ENCODE results near the gene POTEH.
"Not testable (repeated sequence)": the region's sequence is repeated elsewhere in the genome, so short reads cannot be mapped to it uniquely, and the experiment has no call there.

POTEH gene

GRCh38 chr22:15689749-15690125, at the start of gene POTEH:
POTEH (plus strand) TSS chr22:15690026; CDS start chr22:15690078, 52 bp downstream.
- not testable (repeated sequence) for DNase-seq (ENCODE audit: low read depth in 2 of 2)

GRCh38 chr22:15642288-15642861, 47.5 kb upstream of the POTEH start:
- not testable (repeated sequence) for DNase-seq (ENCODE audit: low read depth in 2 of 2)

GRCh38 chr22:15651954-15652353, 37.9 kb upstream of the POTEH start:
- DNase-seq (ENCODE audit: low read depth in 2 of 2), result not testable (repeated sequence)

DNA sequence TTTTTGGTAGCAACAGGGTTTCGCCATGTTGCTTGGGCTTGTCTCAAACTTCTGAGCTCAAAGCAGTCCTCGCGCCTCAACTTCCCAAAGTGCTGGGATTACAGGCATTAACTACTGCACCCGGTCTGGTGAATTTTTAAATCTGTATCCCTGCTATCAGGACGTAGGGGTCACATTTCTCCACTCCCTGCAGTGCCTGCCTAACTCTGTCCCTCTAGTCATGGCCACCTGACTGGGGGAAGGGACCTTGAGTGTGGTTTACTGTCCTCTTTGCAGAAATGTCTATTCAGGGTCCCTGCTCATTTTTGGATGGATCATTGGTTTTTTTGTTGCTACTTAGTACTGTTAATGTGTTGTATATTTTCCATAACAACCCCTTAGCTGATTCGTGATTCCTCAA, 37.1 kb upstream of the POTEH start:
- not testable (repeated sequence) for DNase-seq (ENCODE audit: low read depth in 2 of 2)

DNA sequence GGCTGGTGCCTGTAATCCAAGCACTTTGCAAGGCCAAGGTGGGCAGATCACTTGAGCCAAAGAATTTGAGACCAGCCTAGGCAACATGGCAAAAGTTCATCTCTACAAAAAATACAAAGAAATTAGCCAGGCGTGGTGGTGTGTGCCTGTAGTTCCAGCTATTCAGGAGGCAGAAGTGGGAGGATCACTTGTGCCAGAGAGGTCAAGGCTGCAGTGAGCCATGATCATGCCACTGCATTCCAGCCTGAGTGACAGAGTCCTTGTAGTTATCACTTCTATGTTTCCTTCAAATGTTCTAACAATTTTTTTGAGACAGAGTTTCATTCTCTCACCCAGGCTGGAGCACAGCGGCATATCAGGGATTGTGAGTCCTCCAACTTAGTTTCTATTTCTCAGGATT, 36.6 kb upstream of the POTEH start:
- not testable (repeated sequence) for DNase-seq (ENCODE audit: low read depth in 2 of 2)

DNA sequence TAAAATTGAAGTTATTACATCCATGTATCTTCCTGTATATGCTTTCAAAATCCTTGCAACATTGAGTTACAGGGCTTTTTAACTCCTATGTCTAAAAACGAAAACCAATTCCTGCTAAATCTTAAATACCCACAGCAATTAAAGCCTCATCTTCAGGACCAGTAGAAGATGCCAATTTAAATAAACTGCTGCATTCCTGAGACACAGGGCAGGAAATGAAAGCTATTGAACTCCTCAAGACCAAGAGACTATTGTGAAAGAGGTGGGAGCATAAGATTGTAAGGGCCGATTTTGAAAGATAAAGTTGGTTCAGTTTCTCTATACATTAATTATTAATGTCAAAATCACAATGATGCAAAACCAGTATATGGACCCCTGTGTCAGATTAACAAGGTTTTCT, 28.7 kb upstream of the POTEH start:
- DNase-seq (ENCODE audit: low read depth in 2 of 2), result not testable (repeated sequence)

- not testable (repeated sequence) for DNase-seq (ENCODE audit: low read depth in 2 of 2)
Observed at GRCh38 chr22:15664682-15665081, 25.1 kb upstream of the POTEH start.

DNA sequence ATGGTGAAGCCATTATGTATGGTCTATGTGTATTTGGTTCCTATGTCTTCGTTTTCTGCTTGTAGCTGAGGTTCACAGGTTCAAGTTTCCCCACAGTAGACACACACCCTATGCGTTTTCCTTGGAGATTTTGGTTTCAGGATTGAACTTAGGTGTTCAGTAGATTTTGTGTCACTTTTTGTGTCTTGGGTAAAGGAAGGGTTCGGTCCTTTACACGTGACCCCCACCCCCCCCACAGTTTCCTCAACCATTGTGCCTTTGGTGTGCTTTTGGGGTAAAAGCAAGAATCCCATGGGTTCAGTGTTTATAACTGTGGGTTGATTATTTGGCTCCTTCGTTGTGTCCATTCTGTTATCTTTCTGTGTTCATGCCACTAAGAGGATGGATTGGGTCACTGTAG, 24.3 kb upstream of the POTEH start:
- DNase-seq (ENCODE audit: low read depth in 2 of 2), result not testable (repeated sequence)

DNA sequence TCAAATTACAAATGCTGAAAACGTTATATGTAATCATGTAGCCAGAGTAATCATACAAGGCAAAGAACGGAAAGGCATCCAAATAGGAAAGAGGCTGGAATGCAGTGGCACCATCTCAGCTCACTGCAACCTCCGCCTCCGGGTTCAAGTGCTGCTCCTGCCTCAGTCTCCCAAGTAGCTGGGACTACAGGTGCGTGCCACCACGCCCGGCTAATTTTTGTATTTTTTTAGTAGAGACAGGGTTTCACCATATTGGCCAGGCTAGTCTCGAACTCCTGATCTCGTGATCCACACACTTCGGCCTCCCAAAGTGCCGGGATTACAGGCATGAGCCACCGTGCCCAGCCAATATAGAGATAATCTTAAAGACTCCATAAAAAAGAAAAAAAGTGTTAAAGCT, 20.4 kb upstream of the POTEH start:
- DNase-seq (ENCODE audit: low read depth in 2 of 2), result not testable (repeated sequence)

DNA sequence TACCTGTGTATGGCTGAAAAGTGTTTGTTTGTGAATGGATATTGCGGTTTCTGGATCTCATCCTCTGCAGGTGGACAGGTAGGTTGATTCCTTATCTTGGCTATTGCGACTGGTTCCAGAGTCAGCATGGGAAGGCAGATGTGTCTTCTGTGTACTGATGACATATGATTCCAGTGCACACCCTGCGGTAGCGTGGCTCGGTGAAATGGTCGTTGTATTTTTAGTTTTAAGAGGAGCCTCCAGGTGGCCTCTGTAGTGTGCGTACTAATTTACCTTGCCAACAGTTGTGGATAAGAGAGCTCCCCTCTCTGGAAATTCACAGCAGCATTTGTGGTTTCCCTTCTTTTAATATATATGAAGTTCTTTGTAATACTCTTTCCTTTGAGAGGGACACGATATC, 10.1 kb upstream of the POTEH start:
- DNase-seq (ENCODE audit: low read depth in 2 of 2), result not testable (repeated sequence)

DNA sequence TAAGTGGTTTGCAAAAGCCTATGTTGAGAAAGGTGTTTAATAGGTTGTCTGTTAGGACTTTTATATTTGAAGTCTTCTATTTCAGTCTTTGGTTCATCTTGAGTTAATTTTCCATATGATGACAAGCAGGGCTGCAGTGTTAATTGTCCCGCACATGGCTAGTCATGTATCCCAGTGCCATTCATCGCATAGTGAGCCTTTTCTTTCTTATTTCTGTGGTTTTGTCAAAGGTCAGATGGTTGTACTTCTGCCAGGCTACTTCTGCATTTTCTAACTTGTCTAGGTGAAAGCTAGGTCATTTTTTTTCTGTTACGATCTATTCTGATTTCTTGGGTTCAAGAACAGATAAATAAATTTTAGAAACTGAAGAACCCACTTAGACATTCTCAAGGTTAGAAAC, 5.7 kb upstream of the POTEH start:
- DNase-seq (ENCODE audit: low read depth in 2 of 2), result not testable (repeated sequence)

DNA sequence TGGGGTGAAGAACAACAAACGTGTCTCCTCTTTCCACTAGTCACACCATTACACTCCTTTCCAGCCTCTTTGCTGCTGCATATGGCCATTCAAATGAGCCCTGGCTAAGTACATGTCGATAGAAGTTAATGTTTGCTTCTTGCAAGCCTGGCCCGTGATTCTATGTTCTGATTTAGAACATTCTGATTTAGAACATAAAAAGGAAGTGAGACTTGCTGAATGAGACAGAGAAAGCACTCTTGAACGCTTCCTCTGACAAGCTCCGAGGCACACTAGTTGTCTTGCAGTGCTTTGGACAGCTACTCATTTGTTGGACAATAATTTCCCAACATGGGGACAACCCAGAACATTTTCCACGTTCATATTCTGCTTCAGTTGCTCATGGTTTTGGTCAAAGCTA, 5.1 kb upstream of the POTEH start:
- not testable (repeated sequence) for DNase-seq (ENCODE audit: low read depth in 2 of 2)

DNA sequence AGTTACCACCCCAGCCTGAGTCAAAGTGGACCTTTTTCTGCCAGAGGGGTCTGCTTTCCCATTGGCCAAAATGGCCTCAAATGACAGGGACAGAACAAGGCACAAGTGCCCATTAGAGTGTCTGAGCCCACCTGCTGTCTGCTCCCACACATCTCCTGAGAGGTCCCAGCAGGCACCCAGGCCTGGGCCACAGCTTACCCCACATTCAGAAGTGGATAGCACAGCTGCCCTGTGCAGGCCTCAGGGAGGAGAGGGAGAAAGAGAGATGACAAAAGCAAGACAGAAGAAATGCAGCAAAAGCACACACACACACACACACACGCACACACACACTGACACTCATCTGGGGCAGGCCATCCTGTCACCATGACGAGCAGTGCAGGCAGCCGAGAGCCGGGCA, 4.2 kb upstream of the POTEH start:
- DNase-seq (ENCODE audit: low read depth in 2 of 2), result not testable (repeated sequence)

DNA sequence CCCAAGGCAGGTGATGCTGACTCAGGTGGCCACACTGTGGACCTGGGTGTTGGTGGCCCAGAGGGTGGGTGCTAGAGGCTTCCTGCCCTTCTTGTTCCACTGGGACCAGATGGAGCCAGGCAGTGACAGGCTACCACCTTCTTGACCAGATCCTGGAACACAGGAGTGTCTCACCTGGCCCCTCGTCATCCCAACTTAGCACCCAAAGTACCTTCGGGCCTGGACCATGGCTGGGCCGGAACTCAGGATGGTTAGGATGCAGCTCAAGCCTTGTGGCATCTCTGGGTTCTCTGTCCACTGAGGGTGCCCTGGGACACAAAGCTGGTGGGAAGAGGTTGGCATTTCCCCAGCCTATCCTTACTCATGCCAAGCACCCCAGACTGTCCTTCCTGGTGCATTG, 2.7 kb upstream of the POTEH start:
- not testable (repeated sequence) for DNase-seq (ENCODE audit: low read depth in 2 of 2)

GRCh38 chr22:15687676-15688075, 2.1 kb upstream of the POTEH start:
- not testable (repeated sequence) for DNase-seq (ENCODE audit: low read depth in 2 of 2)

GRCh38 chr22:15688090-15688489, 1.7 kb upstream of the POTEH start:
- DNase-seq (ENCODE audit: low read depth in 2 of 2), result not testable (repeated sequence)

DNA sequence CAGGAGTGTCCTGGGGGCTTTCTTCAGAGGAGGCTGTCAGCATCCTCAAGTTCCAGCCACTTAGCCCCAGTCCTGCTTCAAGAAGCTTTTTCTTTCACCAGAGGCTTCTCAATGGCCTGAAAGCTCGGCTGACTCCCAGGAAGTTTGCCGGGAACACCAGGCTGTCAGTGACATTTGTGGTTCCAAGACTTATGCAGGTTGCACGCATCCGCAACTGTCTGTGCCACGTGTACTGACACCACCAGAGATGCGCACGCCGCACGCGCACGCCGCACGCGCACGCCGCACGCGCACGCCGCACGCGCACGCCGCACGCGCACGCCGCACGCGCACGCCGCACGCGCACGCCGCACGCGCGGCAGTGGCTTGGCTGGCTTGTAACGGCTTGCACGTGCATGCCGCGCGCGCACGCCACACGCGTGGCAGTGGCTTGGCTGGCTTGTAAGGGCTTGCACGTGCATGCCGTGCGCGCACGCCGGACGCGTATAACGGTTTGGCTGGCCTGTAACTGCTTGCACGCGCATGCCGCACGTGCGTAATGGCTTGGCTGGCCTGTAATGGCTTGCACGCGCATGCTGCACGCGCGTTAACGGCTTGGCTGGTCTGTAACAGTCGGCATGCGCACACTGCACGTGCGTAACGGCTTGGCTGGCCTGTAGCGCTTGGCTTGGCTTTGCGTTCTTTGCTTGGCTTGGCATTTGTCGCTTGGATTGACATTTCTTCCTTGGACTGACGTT, 646 bp upstream of the POTEH start:
- not testable (repeated sequence) for DNase-seq (ENCODE audit: low read depth in 2 of 2)

GRCh38 chr22:15713600-15713999, 23.8 kb downstream of the POTEH start:
- DNase-seq (ENCODE audit: low read depth in 2 of 2), result not testable (repeated sequence)

GRCh38 chr22:15714125-15714524, 24.3 kb downstream of the POTEH start:
- not testable (repeated sequence) for DNase-seq (ENCODE audit: low read depth in 2 of 2)

- not testable (repeated sequence) for DNase-seq (ENCODE audit: low read depth in 2 of 2)
Observed at GRCh38 chr22:15721884-15722283, 32.1 kb downstream of the POTEH start.

GRCh38 chr22:15729209-15729917, 39.5 kb downstream of the POTEH start:
- not testable (repeated sequence) for DNase-seq (ENCODE audit: low read depth in 2 of 2)

GRCh38 chr22:15731023-15731422, 41.2 kb downstream of the POTEH start:
- not testable (repeated sequence) for DNase-seq (ENCODE audit: low read depth in 2 of 2)

GRCh38 chr22:15734411-15734810, 44.6 kb downstream of the POTEH start:
- not testable (repeated sequence) for DNase-seq (ENCODE audit: low read depth in 2 of 2)
